GM12878 (cell line): ENCODE data around the gene CYSTM1. TPM values are rescaled to one million over a fixed set of nuclear protein-coding genes. Genes with fewer than 3 reads are reported as not detected.

ENCODE experiments used
- ATAC-seq: fragments of 200-7000 bp; cut with Tn5 transposase; 3 replicates; pipeline ENCODE4 v1.9.1; 2020; ENCODE audit warnings: mild to moderate bottlenecking, moderate library complexity
- BruUV-seq: library from RNA; stranded (reverse); fragments of 400-500 nt; replicated peaks from 2 replicates; lab custom pipeline; 2021; lab: Mats Ljungman, UMichigan
- CTCF ChIA-PET: fragments of 300-600 bp; sonication (Branson Sonifier 250); formaldehyde crosslinking; extraction: SDS; loops from one replicate; lab custom pipeline; 2021; ENCODE audit warnings: inconsistent platforms; lab: Yijun Ruan, JAX
- POLR2A ChIA-PET: fragments of 350-600 bp; formaldehyde crosslinking; extraction: SDS; loops from one replicate; lab custom pipeline; 2021; ENCODE audit warnings: inconsistent platforms; lab: Charles Lee
- RAD21 ChIA-PET: fragments of 300-600 bp; sonication (Branson Sonifier 250); formaldehyde crosslinking; loops from one replicate; lab custom pipeline; 2023; ENCODE audit warnings: antibody characterized with exemption; ENCODE audit not compliant: unreplicated experiment; lab: Charles Lee
- SMC1A ChIA-PET: fragments of 300-600 bp; sonication (Branson Sonifier 250); formaldehyde crosslinking; loops from one replicate; lab custom pipeline; 2023; ENCODE audit not compliant: unreplicated experiment, uncharacterized antibody; lab: Charles Lee
- DNase-seq: peaks from one replicate; pipeline ENCODE4 v3.0.0-alpha.2; 2011; ENCODE audit warnings: low read depth, low spot score
- FAIRE-seq: peaks from 3 replicates; lab custom pipeline; 2011; peaks lifted over from hg19 to GRCh38; lab: Jason Lieb, UNC
- H2AFZ ChIP-seq: 2 replicates; pipeline ENCODE4 v1.6.0; 2011; ENCODE audit warnings: low read depth, low read length, control low read depth; ENCODE audit not compliant: control insufficient read depth
- H3K27ac ChIP-seq: 2 replicates; pipeline ENCODE4 v1.5.1; 2011; ENCODE audit warnings: control low read depth; ENCODE audit not compliant: control insufficient read depth, insufficient read depth
- H3K27me3 ChIP-seq, 2 experiments: replicated peaks in 1 of 2; 2 replicates each; pipeline versions ENCODE4 v1.6.0 to v1.6.1; 2011; ENCODE audit warnings: low read length in 1 of 2; ENCODE audit not compliant: control insufficient read depth in 2 of 2, insufficient read depth in 2 of 2
- H3K36me3 ChIP-seq, 2 experiments: 2 replicates each; pipeline ENCODE4 v1.5.1; 2011; ENCODE audit warnings: low read length in 1 of 2; ENCODE audit not compliant: control insufficient read depth in 2 of 2, insufficient read depth in 2 of 2
- H3K4me1 ChIP-seq: 2 replicates; pipeline ENCODE4 v1.6.1; 2011; ENCODE audit warnings: mild to moderate bottlenecking, low read length, moderate library complexity, mixed read lengths; ENCODE audit not compliant: control insufficient read depth, insufficient read depth
- H3K4me2 ChIP-seq: 2 replicates; pipeline ENCODE4 v1.6.0; 2011; ENCODE audit warnings: control low read depth; ENCODE audit not compliant: control insufficient read depth, insufficient read depth
- H3K4me3 ChIP-seq: fragments of 200-600 bp; sonication (generic); 2 replicates; pipeline ENCODE4 v1.5.1; 2016
- H3K79me2 ChIP-seq: 2 replicates; pipeline ENCODE4 v1.6.0; 2011; ENCODE audit warnings: low read length; ENCODE audit not compliant: control insufficient read depth, insufficient read depth
- H3K9ac ChIP-seq: 2 replicates; pipeline ENCODE4 v1.8.0; 2011; ENCODE audit warnings: low read length, control low read depth, mixed read lengths; ENCODE audit not compliant: control insufficient read depth, insufficient read depth
- H3K9me3 ChIP-seq: replicated peaks from 3 replicates; pipeline ENCODE4 v1.5.1; 2011; ENCODE audit warnings: mild to moderate bottlenecking, low read length; ENCODE audit not compliant: control insufficient read depth, insufficient read depth
- H4K20me1 ChIP-seq: 2 replicates; pipeline ENCODE4 v1.6.0; 2011; ENCODE audit not compliant: control insufficient read depth, insufficient read depth
- ASH2L ChIP-seq: fragments of 300-600, 200-600 bp; sonication (generic); IDR thresholded peaks from 2 replicates; pipeline ENCODE4 v1.6.1; 2017; ENCODE audit warnings: low read depth, mild to moderate bottlenecking, borderline replicate concordance
- ATF2 ChIP-seq: IDR thresholded peaks from 2 replicates; pipeline ENCODE4 v1.6.1; 2012; ENCODE audit warnings: low read length, inconsistent platforms
- BMI1 ChIP-seq: fragments of 450-650 bp; IDR thresholded peaks from 2 replicates; pipeline ENCODE4 v1.6.1; 2016; ENCODE audit warnings: mild to moderate bottlenecking, moderate library complexity, borderline replicate concordance
- EZH2 ChIP-seq: IDR thresholded peaks from 2 replicates; pipeline ENCODE4 v1.6.1; 2012; ENCODE audit warnings: low read depth, mild to moderate bottlenecking, control low read depth, inconsistent platforms, low read length, borderline replicate concordance; ENCODE audit not compliant: control insufficient read depth
- GABPA ChIP-seq: IDR thresholded peaks from 2 replicates; pipeline ENCODE4 v1.6.1; 2014; ENCODE audit warnings: antibody characterized with exemption, low read depth, mild to moderate bottlenecking, inconsistent platforms
- MEF2B ChIP-seq: fragments of 450-650 bp; IDR thresholded peaks from 2 replicates; pipeline ENCODE4 v1.6.1; 2018; ENCODE audit warnings: mild to moderate bottlenecking, moderate library complexity; ENCODE audit not compliant: partially characterized antibody, poor library complexity, severe bottlenecking
- MTA2 ChIP-seq: fragments of 450-650 bp; IDR thresholded peaks from 2 replicates; pipeline ENCODE4 v1.6.1; 2016; ENCODE audit warnings: low read depth, mild to moderate bottlenecking, moderate library complexity
- MYC ChIP-seq: IDR thresholded peaks from 2 replicates; pipeline ENCODE4 v1.6.1; 2011; ENCODE audit warnings: mild to moderate bottlenecking, low read length, moderate library complexity, inconsistent platforms; ENCODE audit not compliant: insufficient read depth, insufficient replicate concordance, insufficient read length, severe bottlenecking
- NFYB ChIP-seq: IDR thresholded peaks from 2 replicates; pipeline ENCODE4 v1.6.1; 2011; ENCODE audit warnings: low read depth, mild to moderate bottlenecking, low read length, improper control_type of control experiment, moderate library complexity; ENCODE audit not compliant: insufficient read depth
- PML ChIP-seq: IDR thresholded peaks from 2 replicates; pipeline ENCODE4 v1.6.1; 2012; ENCODE audit warnings: low read length, inconsistent platforms
- POLR2AphosphoS2 ChIP-seq: IDR thresholded peaks from 2 replicates; pipeline ENCODE4 v1.6.1; 2011; ENCODE audit warnings: low read depth, mild to moderate bottlenecking, low read length, improper control_type of control experiment, moderate library complexity
- POLR2AphosphoS5 ChIP-seq: IDR thresholded peaks from 2 replicates; pipeline ENCODE4 v1.6.1; 2011; ENCODE audit warnings: mild to moderate bottlenecking, low read length, inconsistent platforms
- RAD51 ChIP-seq: fragments of 450-650 bp; IDR thresholded peaks from 2 replicates; pipeline ENCODE4 v1.6.1; 2016; ENCODE audit warnings: moderate library complexity, mild to moderate bottlenecking, inconsistent platforms
- RBBP5 ChIP-seq: fragments of 200-600 bp; sonication (generic); conservative IDR thresholded peaks from 2 replicates; pipeline ENCODE4 v1.6.1; 2016
- SPI1 ChIP-seq: IDR thresholded peaks from 2 replicates; pipeline ENCODE4 v1.6.1; 2011; ENCODE audit warnings: low read depth, mild to moderate bottlenecking, low read length, moderate library complexity, borderline replicate concordance; ENCODE audit not compliant: insufficient read depth
- TCF3 ChIP-seq: IDR thresholded peaks from 2 replicates; pipeline ENCODE4 v1.6.1; 2012; ENCODE audit warnings: low read depth, mild to moderate bottlenecking, low read length, borderline replicate concordance; ENCODE audit not compliant: insufficient read depth
- TCF7 ChIP-seq: IDR thresholded peaks from 2 replicates; pipeline ENCODE4 v1.6.1; 2014; ENCODE audit warnings: antibody characterized with exemption, borderline replicate concordance
- ZNF592 ChIP-seq: fragments of 450-650 bp; IDR thresholded peaks from 2 replicates; pipeline ENCODE4 v1.6.1; 2017; ENCODE audit warnings: mild to moderate bottlenecking, moderate library complexity
- ZNF622 ChIP-seq: fragments of 450-650 bp; IDR thresholded peaks from 2 replicates; pipeline ENCODE4 v1.6.1; 2017; ENCODE audit warnings: mild to moderate bottlenecking, inconsistent platforms
- ZZZ3 ChIP-seq: IDR thresholded peaks from 2 replicates; pipeline ENCODE4 v1.6.1; 2011; ENCODE audit warnings: low read depth; ENCODE audit not compliant: control insufficient read depth, insufficient read length
- WGBS: methylation state at CpG from one replicate; pipeline ENCODE4 v1.1.6; 2016; ENCODE audit warnings: low lambda C conversion rate; ENCODE audit not compliant: insufficient replicate concordance, insufficient coverage; ENCODE audit errors: missing lambda C conversion rate; 5-methylcytosine and 5-hydroxymethylcytosine counted together
- in situ Hi-C: fragments of 300-500 bp; cut with MboI; formaldehyde crosslinking; loops from 9 replicates; pipeline ENCODE4 v1.14.3; 2018; ENCODE audit warnings: mixed read lengths
- intact Hi-C: fragments of 100-400 bp; cut with micrococcal nuclease; formaldehyde crosslinking; loops from one replicate; pipeline ENCODE4 v1.14.2; 2022; ENCODE audit not compliant: unreplicated experiment
- polyA plus RNA-seq, 11 experiments: library from polyadenylated mRNA; depleted of rRNA in 4 of 11; unstranded in 6 of 11; stranded (reverse) in 5 of 11; fragments of >200 nt; fragmentation: Nextera tagmentation in 4 of 11; fragmentation: Illumina TruSeq in 1 of 11; extraction: Ambion mirVana in 4 of 11; extraction: Trizol in 1 of 11; gene quantifications; 1 replicate in 1 of 11; 2 replicates in 10 of 11; pipeline versions ENCODE4 v1.2.1 to v1.2.3, GENCODE V29; 2011 to 2016; ENCODE audit warnings: inconsistent platforms in 2 of 11, missing spikeins in 2 of 11, low read depth in 1 of 11
- total RNA-seq, 4 experiments: library from RNA; depleted of rRNA in 3 of 4; stranded (reverse); fragments of >200 nt in 3 of 4; fragmentation: Illumina TruSeq in 1 of 4; extraction: Trizol in 1 of 4; gene quantifications; 2 replicates each; pipeline versions ENCODE4 v1.2.1 to v1.2.3, GENCODE V29; 2013 to 2021

Gene CYSTM1
- total and polyA plus RNA-seq, 10 of the 15 experiments (the other 5 are each of a cell fraction or from before 2014, with no cell fraction given): 52.7 to 261 (median 98.7) TPM

- TF ChIP-seq ASH2L: no peak
- TF ChIP-seq TCF3: no peak
- TF ChIP-seq POLR2AphosphoS2: no peak
Measured at GRCh38 chr5:140224658-140225057, 49.7 kb downstream of the CYSTM1 start (continued).

- ATAC-seq (no peak), DNase-seq (no peak), FAIRE-seq (no peak)
- Histone ChIP-seq H3K79me2 (no peaks in the 10 kb centered on the region), H3K4me1 (peaks cover 17% of the 10 kb centered on the region), H3K27ac (no peak overlapping the region), H4K20me1 (no peaks in the 10 kb centered on the region), H3K4me3 (no peak overlapping the region), H3K9me3 (no peaks in the 10 kb centered on the region), H3K9ac (no peak overlapping the region), H3K27me3 (no peaks in the 10 kb centered on the region), H3K36me3 (no peaks in the 10 kb centered on the region; a peak in 1 of 4 replicates), H2AFZ (no peak overlapping the region), H3K4me2 (no peak overlapping the region)
- 93% methylated on average over 3 of the region's 3 CpGs for WGBS
- ChIA-PET RAD21 (no interaction called here), CTCF (interaction anchor here (1.3 to 2.6 kb wide), 2 partner anchors 42 to 127 kb away, joined by 3 to 8 read pairs; no protein-coding TSS in a partner anchor), POLR2A (no interaction called here), SMC1A (no interaction called here)
- intact Hi-C loops (no loop called here), in situ Hi-C loops (loop anchor here (25.0 kb wide), 1 partner anchor 812 kb away; no protein-coding TSS in a partner anchor)
- no TSS peak for BruUV-seq
- TF ChIP-seq PML: no peak
- TF ChIP-seq MEF2B: no peak
- no peak for TF ChIP-seq MTA2
- TF ChIP-seq RBBP5: no peak
- no peak for TF ChIP-seq BMI1
- TF ChIP-seq SPI1: no peak
- TF ChIP-seq GABPA: no peak
- TF ChIP-seq TCF7: no peak
- no peak for TF ChIP-seq ZNF622
- TF ChIP-seq ZZZ3: no peak
- TF ChIP-seq MYC: no peak
- TF ChIP-seq NFYB: no peak
- no peak for TF ChIP-seq ATF2
- TF ChIP-seq ZNF592: no peak
- no peak for TF ChIP-seq EZH2
- TF ChIP-seq POLR2AphosphoS5: no peak
- no peak for TF ChIP-seq RAD51
Measured at GRCh38 chr5:140225396-140225795, 50.4 kb downstream of the CYSTM1 start.
